GM21528 (cell line): ENCODE data around the gene LRMDA.

ENCODE experiments used
- ATAC-seq: cut with Tn5 transposase; IDR thresholded peaks from one replicate; pipeline ENCODE4 v1.9.1; 2021; ENCODE audit warnings: mild to moderate bottlenecking, moderate library complexity; ENCODE audit not compliant: unreplicated experiment, low FRiP score

Gene LRMDA

DNA sequence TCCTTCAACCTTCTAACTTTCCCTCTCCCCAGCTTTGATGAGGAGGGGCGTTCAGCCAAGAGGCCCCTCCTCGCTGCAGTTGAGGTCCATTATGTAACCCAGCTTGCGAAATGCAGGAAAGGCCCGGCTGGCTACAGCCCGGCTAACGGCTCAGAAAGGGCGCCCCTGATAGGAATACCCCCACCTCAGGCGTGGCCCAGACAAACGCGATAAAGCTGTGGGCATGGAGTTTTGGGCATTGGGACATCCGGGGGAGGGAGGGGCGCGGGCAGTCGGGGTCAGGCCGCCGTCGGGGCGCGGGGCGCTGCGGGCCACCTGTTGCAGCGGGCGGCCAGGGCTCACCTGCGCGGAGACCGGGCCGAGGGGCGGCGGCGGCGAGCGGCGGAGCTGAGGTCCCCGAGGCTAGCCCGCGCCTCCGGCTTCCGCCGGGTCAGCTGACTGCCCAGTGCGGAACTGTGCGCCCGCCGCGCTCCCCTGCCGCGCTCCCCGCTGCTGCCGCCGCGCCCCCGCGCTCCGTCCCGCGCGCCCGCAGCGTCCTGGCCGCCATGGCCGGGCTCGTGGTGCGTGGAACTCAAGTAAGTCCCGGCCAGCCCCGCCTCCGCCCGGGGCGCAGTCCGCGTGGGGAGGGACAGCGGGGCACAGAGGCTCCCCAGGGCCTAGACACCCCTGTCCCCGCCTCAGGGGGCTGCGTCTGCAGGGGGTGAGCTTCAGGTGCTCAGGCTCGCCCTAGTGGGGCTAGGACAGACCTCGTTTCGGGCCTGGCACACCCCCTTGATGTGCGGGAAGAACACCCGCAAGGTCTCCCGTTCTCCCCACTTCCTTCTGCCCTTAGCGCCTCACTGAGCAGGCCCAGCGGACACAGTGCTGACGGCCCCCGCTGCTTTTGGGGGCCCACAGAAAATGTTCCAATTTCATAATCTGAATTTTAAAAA, at the start of gene LRMDA:
TSS of gene LRMDA (plus strand) at position 445 of the 932 bp plus-strand sequence.
- ATAC-seq: no peak

- no peak for ATAC-seq
Measured at GRCh38 chr10:75386128-75386527, 45.3 kb upstream of the LRMDA start.

GRCh38 chr10:75388082-75388481, 43.3 kb upstream of the LRMDA start:
- ATAC-seq: no peak

- no peak for ATAC-seq
Measured at GRCh38 chr10:75390178-75390577, 41.2 kb upstream of the LRMDA start.

DNA sequence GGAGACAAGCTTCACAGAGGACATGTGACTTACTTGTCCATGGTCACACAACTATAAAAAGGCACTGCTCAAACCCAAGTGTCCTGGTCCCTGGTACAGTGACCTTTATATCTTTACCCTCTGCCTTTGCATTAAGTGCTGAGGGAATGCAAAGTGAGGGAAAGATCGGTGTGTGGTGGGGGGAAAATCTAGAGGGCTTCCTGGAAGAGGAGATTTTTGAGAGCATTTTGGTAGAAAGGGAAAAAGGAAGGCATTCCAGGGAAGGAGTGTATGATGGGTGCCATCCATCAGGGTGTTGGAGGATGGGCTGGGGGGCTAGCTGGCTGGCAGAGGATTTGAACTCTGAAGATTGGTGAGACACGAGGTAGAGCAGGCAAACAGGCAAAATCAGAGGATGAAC, 39.2 kb upstream of the LRMDA start:
- no peak for ATAC-seq

DNA sequence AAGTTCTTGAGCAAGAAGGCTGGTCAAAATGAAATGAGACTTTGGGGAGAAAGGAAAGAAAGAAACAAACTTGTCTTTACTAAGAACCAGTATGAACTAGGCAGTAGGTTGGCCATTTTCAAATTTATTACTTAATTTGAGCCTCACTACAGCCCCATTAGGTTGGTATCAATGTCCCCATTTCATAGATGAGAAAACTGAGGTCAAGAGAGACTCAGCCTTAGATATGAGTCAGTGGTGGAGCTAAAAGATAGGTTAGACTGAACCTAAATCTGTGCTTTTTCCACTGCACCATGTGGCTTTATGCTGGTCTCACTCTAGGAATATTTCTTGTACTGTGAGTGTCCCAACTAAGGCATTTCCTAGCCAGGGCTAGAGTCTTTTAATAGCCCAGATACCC, 38.7 kb upstream of the LRMDA start:
- no peak for ATAC-seq

GRCh38 chr10:75394221-75394620, 37.2 kb upstream of the LRMDA start:
- ATAC-seq: no peak

GRCh38 chr10:75395066-75395931, 36.1 kb upstream of the LRMDA start:
- no peak for ATAC-seq

DNA sequence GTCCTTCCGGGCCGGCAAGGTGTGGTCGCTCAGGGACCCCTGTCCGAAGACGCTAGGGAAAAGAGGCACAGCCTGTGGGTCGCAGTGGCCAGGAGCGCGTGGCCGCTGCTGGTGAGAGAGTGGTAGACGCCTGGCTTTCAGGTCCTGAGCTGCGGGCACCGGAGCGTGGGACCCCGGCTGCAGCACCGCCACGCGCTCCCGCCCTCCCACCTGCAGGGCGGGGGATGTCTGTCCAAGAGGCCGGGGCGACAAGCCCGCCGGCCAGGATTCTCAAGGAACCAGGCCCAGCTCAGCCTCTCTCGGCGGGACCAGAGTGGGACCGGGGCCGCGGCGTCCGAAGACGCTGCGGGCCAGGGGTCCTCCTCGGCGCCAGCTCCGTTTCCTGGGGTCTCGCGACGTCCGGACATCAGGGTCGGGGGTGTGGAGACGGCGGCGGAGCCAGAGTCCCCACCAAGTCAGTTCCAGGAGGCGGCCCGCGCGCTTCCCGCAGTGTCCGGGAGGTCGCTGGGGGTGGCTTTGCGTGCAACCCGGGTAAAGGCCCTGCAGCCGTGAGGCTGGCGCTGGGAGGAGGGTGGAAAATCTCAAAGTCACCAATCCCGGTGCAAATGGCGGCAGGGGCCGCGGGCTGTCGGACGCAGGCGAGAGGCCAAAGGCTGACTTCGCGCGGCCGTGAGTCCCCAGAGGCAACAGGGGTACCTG, 35.3 kb upstream of the LRMDA start:
- ATAC-seq: no peak

DNA sequence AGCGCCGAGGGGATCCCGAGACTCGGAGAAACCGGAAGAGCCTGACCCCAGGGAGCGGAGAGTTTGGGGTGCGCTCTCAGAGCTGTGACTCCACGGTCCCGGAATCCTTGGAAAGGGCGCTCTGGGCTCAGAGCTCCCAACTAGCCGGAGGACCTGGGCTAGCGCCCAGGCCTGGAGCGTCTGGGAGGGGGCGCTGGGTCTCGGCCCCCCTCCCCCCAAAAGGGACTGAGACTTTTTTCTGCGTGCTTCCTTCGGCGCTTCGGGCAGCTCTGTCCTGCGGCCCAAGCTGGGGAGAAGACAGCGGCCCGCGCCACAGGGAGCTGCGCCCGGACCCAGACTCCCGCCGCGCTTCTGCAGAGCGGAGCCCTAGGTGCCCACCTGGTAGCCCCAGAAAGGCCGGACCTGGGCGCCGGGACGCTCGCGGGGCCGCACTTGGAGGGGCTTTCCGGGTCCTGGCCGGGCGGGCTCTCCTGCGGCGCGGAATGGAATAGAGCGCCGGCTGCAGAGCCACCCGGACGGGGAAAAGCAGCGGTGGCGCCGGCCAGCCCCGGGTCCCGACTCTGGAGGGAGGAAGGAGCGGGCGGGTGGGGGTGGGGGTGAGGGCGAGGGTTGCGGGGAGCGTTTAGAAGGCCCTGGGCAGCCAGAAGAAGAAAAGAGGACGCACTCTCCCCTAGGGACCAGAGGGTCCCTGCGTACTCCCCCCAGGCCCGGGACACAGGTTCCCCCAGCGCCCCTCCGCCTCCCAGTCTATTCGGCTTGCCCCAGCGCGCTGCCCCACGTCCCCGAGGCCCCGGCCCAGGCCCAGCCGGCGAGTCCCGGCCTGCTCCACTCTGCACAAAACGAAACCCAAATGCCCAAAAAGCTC, 34.6 kb upstream of the LRMDA start:
- ATAC-seq: no peak

DNA sequence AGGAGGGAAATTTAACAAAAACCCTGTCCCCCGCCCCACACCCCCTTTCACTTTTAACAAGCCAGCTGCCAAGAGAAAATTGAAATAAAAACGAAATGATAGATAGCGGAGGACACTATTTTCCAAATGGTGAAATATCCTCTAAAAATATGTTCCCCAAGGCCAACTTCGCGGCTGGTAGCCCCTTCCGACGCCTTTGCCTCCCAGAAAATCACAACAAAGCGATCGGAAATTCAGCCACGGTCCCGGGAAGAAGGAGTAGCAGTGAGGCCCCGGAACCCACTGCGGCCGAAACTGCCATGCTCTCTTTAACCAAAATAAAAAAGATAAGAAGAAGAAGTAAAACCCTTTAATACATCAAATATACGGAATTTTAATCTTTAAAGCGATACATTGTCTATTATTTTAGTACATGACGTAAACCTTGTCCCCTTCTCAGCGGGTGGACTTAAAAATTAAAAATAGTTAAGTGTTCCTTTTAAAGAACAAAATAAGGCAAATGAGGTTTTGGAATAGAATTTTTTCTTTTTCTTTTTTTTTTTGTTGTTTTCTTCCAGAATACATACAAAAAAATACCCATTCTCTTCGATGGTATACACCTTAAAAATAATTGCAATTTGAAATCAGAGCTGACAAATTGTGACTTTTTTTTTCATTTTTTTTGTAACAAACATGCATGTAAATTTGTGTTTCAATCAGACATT, 33.8 kb upstream of the LRMDA start:
- no peak for ATAC-seq

GRCh38 chr10:75398200-75398691, 33.2 kb upstream of the LRMDA start:
- no peak for ATAC-seq

GRCh38 chr10:75398692-75399460, 32.5 kb upstream of the LRMDA start:
- no peak for ATAC-seq

DNA sequence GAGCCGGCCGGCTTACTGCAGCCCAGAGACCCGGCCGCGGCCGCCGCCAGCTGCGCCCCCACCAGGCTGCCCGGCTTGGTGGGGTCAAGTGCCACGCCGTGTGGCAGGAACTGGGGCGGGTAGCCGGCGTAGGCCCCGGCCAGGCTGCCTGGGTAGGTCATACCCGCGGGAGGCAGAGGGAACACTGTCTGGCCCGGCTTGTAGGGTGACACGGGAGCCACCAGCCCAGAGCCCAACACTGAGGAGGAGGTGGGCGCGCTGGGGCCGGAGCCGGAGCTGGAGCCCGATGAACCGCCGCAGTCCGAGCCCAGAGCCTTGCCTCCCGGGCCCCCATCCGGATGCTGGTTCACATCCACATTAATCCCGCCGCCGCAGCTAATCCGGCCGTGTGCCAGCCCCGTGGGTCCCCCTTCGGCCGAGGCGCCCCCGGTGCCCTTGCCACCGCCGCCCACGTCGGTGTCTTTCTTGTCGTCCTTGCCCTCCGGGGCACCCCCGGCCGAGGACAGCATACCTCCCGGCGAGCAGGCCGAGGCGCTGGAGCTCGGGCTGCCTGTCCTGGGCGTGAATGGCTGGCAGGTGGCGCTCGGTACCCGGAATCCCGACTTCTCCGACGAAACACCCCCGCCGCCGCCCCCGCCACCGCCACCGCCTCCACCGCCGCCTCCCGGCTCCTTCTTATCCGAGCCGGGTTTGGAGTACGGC, 31.8 kb upstream of the LRMDA start:
- no peak for ATAC-seq

DNA sequence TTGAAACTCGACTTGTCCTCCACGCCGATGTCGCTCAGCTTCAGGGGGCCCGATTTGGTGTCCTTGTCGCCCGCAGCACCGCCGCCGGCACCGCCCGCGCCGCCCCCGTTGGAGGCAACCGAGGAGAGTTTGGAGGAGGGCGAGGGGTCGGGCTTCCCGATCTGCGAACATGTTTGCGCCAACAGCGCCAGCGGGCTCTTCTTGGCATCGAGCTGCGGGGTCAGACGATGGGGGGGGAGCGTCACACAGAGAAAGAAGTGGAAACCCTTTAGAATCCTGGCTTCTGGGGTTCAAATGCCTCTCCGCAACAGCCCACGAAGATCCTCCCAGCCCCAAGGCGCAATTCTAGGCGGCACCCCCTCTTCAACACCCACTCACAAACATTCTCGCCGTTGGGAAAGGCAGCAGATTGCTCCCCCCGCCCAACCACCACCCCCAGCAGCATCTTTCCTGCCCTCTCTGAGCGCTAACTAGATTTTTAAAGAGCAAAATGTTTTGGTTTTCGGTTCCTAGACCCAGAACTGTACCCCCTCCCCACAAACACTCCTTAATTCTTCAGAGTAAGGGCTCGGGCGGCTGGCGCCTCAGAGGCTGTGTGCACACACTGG, 31.2 kb upstream of the LRMDA start:
- no peak for ATAC-seq

GRCh38 chr10:75400771-75401568, 30.5 kb upstream of the LRMDA start:
- ATAC-seq: peak; percentile 32
